NCI-H526 (cell line): Measurements from ENCODE around the gene NAA10.

Experiments
- DNase-seq, 2 experiments: peaks; one replicate each; lab custom pipeline; 2025; lab: John Stamatoyannopoulos, UW

NAA10 gene

DNA sequence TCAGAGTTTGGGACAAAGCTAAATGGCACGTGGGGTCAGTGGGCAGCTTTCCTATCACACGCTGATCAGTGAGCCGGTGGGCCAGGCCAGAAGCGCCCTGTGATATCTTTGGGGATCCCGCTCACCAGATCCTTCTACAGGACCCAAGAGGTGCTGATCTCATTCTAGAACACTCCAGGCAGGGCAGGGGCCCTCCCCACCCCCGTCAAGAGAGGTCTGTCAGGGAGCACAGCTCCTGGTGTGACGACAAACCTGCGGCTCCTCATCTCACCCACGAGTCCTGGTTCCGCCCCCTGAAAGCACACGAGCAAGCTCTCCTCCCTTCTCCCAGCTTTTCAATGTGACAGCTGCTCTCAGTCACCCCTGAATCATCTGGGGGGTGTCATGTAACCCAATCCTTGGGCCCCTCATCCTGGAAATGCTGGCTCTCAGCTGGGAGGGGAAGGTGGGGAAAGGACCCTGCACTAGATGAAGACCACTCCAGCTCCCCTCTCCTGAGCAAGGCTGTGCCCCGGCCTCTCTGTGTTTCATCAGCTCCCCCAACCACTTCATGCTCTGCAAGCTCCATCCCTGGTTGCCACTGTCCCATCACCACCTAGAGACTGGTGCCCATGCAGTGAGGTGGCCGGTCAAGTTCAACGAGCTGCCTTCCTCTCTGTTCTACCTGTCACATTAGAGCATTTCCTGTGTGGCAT lies 32.2 kb upstream of the NAA10 start:
- no peak for DNase-seq

DNA sequence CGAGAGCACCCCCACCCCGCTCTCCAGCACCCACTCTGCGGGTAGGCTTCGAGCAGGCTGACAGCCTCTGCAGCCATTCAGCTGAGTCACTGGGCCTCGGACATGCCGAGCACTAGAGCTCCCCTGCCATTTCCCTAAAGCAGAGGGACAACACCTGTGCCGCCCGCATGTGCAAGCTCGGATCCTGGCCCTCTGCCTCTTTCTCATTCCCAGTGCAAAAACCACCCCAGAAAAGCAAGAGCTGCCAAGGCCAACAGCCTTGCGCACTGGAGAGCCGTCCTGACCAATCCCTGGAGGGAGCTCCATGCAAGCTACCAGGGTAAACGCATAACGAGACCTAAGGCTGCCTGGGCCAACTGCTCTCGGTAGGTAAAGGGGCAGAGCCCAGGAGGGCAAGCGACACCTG lies 31.4 kb upstream of the NAA10 start:
- DNase-seq = no peak

GRCh38 chrX:153965406-153965805 lies 30.6 kb upstream of the NAA10 start:
- DNase-seq = no peak

DNA sequence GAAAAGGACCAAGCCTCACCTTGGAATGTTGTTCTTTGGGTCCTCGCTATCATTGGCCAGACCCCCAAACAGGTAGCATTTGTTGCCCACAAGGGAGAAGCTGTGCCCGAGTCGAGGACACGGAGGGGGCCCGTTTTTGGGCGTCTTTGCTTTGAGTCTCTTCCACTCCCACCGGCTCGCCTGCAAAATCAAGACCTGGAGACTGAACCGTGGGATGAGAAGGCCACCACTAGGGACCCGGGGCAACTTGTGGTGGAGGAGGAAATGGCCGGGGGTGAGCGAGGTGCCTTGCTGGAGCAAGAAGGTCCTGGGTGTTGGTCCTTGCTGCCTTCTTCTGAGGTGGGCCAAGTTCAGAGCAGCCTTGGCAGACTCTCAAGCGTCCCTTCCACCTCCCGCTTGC lies 29.3 kb upstream of the NAA10 start:
- no peak for DNase-seq

DNA sequence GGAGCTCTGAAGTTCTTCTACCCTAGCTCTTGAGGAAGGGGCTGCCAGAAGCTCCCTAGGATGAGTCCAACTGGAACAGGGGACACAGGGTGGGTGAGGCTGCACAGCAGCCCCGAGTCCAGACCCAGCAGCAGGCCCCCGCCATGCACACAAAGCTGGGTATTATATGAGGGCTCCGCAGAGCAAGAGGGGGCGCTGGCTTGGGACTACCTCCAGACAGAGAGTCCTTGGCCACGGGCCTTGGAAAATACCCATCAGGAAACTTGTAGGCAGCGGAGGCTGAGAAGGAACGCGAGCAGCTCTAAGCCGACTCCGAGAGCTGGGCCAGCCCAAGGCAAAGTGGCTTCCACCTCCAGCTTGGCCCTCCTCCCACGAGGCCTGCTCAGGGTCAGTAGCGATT lies 28.7 kb upstream of the NAA10 start:
- DNase-seq = no peak

GRCh38 chrX:153961292-153961691 lies 26.5 kb upstream of the NAA10 start:
- DNase-seq = no peak

GRCh38 chrX:153960786-153961185 lies 25.9 kb upstream of the NAA10 start:
- no peak for DNase-seq

DNA sequence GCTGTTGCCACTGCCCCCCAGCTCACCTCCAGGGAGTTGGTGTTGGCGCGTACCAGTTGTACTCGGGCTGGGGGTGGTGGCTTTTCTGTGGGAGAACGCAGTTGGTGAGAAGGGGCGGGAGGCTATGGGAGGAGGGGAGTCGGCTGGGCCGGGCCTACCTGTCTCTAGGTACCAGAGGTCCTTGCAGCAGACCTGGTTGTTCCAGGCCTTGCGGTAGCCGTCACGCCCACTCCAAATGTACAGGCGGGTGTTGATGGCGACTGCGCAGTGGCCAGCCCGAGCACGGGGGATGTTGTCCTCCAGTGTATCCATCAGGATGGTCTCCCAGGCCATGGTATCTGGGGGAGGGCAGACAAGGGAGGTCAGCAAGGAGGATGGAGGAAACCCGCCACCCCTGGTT lies 25.2 kb upstream of the NAA10 start:
- no peak for DNase-seq

DNA sequence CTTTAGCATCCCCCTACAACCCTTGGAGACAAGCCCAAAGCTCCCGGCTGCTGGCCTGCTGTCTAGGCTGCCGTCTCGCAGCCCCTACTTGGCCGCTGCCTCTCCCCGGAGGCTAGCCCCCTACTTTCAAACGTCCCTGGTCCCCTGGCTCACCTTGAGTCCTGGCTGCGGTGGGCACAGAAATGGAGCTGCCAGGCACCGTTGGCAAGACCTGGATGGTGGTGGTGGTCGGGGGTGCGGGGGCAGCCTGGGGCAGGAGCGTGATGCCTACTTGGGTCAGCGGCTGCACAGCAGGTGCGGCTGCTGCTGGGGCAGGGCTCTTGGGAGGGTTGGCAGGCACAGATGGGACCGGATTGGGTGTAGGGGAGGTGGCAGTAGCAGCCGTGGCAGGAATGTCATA lies 24.8 kb upstream of the NAA10 start:
- no peak for DNase-seq

DNA sequence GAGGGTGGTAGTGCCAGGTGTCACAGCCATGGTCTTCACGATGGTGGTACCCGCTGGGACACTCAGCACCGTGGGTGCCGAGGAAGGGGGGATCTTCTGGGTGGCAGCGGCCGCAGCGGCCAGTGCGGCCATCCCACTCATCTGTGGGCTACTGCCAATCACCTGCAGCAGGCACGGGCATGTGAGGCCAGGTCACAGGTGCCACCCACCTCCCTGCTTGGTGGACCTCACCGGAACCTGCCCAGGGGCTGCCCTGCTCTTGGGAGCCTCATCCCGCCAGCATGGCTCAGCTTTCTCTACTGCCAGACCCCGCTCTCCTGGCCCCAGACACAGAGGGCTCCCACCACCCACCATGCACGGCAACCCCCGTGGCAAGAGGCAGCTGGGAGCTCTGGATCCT lies 23.8 kb upstream of the NAA10 start:
- no peak for DNase-seq

DNA sequence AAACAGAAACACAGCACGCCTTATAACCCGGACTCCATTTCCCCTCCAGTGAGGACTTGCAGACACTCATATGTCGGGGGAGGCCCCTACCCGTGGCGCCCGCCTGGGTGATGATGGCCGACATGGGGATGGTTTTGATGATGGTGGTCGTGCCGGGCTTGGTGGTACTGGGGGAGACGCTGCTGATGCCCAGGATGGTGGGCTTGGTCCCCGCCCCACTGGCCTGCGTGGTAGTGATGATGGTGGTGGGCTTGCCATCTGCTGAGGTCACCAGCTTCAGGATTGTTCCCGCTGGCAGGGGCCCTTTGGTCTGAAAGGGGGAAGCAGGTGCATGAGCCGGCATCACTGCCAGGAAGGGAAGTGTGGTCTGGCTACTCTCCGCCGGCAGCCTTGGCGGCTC lies 22.4 kb upstream of the NAA10 start:
- no peak for DNase-seq

DNA sequence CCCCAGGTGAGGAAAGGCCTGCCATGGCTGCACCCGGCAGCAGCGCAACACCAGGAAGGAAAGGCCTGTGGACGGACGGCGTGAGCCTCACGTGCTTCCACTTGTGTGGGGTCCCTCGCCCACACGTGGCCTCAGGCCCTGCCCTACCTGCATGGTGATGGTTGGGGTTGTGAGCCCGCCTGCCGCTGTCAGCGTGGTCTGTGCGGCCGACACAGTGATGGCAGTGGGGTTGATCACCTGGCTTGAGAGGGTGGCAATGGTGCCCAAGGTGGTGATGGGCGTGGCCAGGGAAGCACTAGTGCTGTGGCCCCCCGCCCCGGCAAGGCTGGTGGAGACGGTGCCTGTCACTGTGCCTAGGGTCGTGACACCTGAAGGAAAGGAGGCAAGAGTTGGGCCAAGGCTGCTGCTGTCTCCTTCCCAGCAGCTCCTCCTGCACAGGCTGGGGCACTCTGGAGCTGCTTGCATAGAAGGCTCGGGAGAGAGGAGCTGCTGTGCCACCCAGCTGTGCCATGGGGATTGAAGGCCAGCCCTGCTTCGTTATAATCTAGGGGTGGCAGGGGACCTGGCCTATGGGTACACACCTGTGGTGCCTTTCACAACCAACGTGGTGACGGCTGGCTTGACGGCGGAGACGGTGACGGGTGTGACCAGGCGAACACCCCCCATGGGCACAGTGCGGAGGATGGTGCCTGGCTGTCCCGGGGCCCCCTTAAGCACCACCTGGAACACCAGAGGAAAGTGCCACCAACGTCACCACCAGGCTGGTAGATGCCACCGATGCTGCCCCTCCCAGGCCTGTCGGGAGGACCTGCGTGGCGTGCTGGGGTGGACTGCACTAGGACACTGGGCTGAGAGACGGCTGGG lies 21.4 kb upstream of the NAA10 start:
- no peak for DNase-seq

- DNase-seq = no peak
Observed at GRCh38 chrX:153955228-153955732, 20.4 kb upstream of the NAA10 start.

GRCh38 chrX:153954558-153955227 lies 19.9 kb upstream of the NAA10 start:
- DNase-seq = no peak

DNA sequence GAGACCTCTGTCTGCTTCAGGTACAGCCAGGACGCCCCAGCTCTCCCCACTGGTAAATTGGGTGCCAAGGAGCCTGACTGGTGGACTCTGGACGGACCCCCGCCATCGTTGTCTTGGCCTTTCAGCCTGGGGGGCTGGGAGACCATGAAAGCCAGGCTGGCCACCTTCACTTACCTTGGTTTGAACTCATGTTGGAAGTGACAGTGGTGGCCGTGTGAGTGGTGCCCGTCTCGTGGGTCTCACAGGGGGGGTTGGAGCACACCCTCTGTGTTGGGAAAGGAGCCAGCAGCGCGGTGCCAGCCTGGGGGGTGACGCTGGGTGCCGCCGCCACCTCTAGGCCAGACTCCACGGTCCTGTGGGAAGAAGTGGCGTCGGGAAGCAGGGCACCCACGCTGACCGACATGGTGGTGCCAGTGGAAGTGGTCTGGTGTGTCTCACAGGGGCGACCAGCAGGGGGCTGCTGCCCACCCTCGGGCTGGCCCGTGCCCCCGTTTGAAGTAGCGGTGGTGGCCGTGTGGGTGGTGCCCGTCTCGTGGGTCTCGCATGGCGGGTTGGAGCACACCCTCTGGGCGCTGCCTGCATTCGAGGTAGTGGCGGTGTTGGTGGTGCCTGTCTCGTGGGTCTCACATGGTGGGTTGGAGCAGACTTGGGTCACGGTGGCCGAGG lies 19.2 kb upstream of the NAA10 start:
- DNase-seq = no peak

- DNase-seq = peak in 1 of 2 experiments; percentile 71
Observed at GRCh38 chrX:153953342-153953830, 18.5 kb upstream of the NAA10 start.

GRCh38 chrX:153952373-153953026 lies 17.7 kb upstream of the NAA10 start:
- DNase-seq = no peak

DNA sequence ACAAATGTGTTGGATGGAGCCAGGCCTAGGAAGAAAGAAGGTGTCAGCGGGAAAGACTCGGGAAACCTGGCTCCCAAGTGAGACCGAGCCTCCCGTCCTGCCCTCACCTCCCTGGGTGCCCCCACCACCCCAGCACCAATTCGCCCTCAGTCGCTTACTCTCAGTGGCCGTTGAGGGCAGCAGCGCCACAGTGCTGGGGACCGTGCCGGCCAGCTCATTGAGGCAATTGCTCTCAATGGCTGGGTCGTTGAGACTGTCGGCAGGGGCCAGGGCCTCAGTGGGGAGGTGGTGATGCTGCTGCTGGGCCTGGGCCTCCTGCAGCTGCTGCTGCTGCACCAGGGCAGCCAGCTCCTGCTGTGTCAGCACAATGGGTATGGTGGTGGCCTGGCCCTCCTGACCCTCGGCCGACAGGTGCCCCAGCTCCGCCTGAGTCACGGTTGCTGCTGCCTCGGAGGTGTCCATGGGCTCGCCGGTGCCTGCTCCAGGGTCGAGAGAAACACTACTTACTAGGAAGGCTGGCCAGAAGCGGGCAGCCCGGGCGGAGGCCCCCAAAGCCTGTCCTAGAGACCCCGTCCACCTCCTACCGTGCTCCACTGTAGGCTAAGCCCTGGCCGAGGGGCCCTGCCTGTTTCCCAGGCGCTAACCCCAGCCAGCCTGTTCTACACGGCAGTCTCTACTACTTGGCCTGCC lies 17.0 kb upstream of the NAA10 start:
- DNase-seq = no peak

GRCh38 chrX:153950127-153950526 lies 15.3 kb upstream of the NAA10 start:
- no peak for DNase-seq

- DNase-seq = no peak
Observed at GRCh38 chrX:153948847-153949805, 14.3 kb upstream of the NAA10 start.
